ENCODE measurements around the gene HOXB8.

Gene HOXB8

GRCh38 chr17:48562934-48563333 is 52.2 kb downstream of the HOXB8 start:
- TF ChIP-seq ZNF8 (CRISPR knock-in tag; IDR thresholded peaks at IDR 0.05), result no peak
- ATAC-seq, result no peak

Data from SK-N-SH treated with all-trans-retinoic acid at 6 μM for 48 hours (cell line).